Right kidney (tissue), 1 donor: ENCODE measurements around the gene DLG2.
A peak's percentile ranks its signal among the peaks of the same experiment; 100 is the strongest.

Experiments used
- DNase-seq: peaks from one replicate; pipeline ENCODE4 v3.0.0-alpha.2; 2016

DLG2 gene

GRCh38 chr11:84438565-84438964 lies 1188.6 kb downstream of the DLG2 start:
- no peak for DNase-seq

- peak; percentile 52 for DNase-seq
Measured at GRCh38 chr11:84437071-84437980, 1189.8 kb downstream of the DLG2 start.

- no peak for DNase-seq
Measured at GRCh38 chr11:84430661-84431060, 1196.5 kb downstream of the DLG2 start.

GRCh38 chr11:84425673-84426072 lies 1201.5 kb downstream of the DLG2 start:
- no peak for DNase-seq

- DNase-seq = peak; percentile 21
Measured at GRCh38 chr11:84420271-84420670, 1206.9 kb downstream of the DLG2 start.

GRCh38 chr11:84419616-84420015 lies 1207.5 kb downstream of the DLG2 start:
- no peak for DNase-seq

- DNase-seq = no peak
Measured at GRCh38 chr11:84414920-84415319, 1212.2 kb downstream of the DLG2 start.

- no peak for DNase-seq
Measured at GRCh38 chr11:84413549-84413948, 1213.6 kb downstream of the DLG2 start.

GRCh38 chr11:84412862-84413261 lies 1214.3 kb downstream of the DLG2 start:
- no peak for DNase-seq

GRCh38 chr11:84408946-84409411 lies 1218.2 kb downstream of the DLG2 start:
- DNase-seq = no peak

- DNase-seq = no peak
Measured at GRCh38 chr11:84407091-84407490, 1220.1 kb downstream of the DLG2 start.

GRCh38 chr11:84398017-84398626 lies 1229.0 kb downstream of the DLG2 start:
- DNase-seq = no peak

GRCh38 chr11:84396521-84396920 lies 1230.6 kb downstream of the DLG2 start:
- no peak for DNase-seq

- no peak for DNase-seq
Measured at GRCh38 chr11:84390441-84391078, 1236.6 kb downstream of the DLG2 start.

- no peak for DNase-seq
Measured at GRCh38 chr11:84389696-84390095, 1237.4 kb downstream of the DLG2 start.

GRCh38 chr11:84384731-84385130 lies 1242.4 kb downstream of the DLG2 start:
- DNase-seq = no peak

GRCh38 chr11:84383576-84383975 lies 1243.6 kb downstream of the DLG2 start:
- DNase-seq = no peak

GRCh38 chr11:84381666-84382065 lies 1245.5 kb downstream of the DLG2 start:
- no peak for DNase-seq

GRCh38 chr11:84372381-84372950 lies 1254.7 kb downstream of the DLG2 start:
- DNase-seq = no peak

GRCh38 chr11:84358034-84358433 lies 1269.1 kb downstream of the DLG2 start:
- DNase-seq = no peak

GRCh38 chr11:84355911-84356310 lies 1271.2 kb downstream of the DLG2 start:
- DNase-seq = no peak

- DNase-seq = no peak
Measured at GRCh38 chr11:84345597-84345996, 1281.5 kb downstream of the DLG2 start.

GRCh38 chr11:84345027-84345426 lies 1282.1 kb downstream of the DLG2 start:
- no peak for DNase-seq
